IMR-90 (cell line): ENCODE data around the gene PCBP4.

Source experiments
- BHLHE40 ChIP-seq: fragments of 150-350 bp; IDR thresholded peaks from 2 replicates; pipeline ENCODE4 v1.6.1; 2016; ENCODE audit warnings: mild to moderate bottlenecking, low read depth, low read length
- CEBPB ChIP-seq: IDR thresholded peaks from 2 replicates; pipeline ENCODE4 v1.6.1; 2012; ENCODE audit warnings: low read depth, low read length, improper control_type of control experiment
- CTCF ChIP-seq: conservative IDR thresholded peaks from 2 replicates; pipeline ENCODE4 v1.5.1; 2012; ENCODE audit warnings: mild to moderate bottlenecking, low read depth, low read length, improper control_type of control experiment
- ELK1 ChIP-seq: fragments of 150-350 bp; IDR thresholded peaks from 2 replicates; pipeline ENCODE4 v1.6.1; 2016; ENCODE audit warnings: low read depth, mild to moderate bottlenecking, low read length, moderate library complexity, borderline replicate concordance
- FOS ChIP-seq: fragments of 150-350 bp; IDR thresholded peaks from 2 replicates; pipeline ENCODE4 v1.6.1; 2016; ENCODE audit warnings: low read depth, low read length
- MAFK ChIP-seq: IDR thresholded peaks from 2 replicates; pipeline ENCODE4 v1.6.1; 2012; ENCODE audit warnings: low read depth, low read length, improper control_type of control experiment
- POLR2A ChIP-seq: IDR thresholded peaks from 2 replicates; pipeline ENCODE4 v1.6.1; 2012; ENCODE audit warnings: mild to moderate bottlenecking, low read depth, low read length
- RAD21 ChIP-seq: IDR thresholded peaks from 2 replicates; pipeline ENCODE4 v1.6.1; 2012; ENCODE audit warnings: low read length, improper control_type of control experiment
- RCOR1 ChIP-seq: IDR thresholded peaks from 2 replicates; pipeline ENCODE4 v1.6.1; 2012; ENCODE audit warnings: mild to moderate bottlenecking, low read length, improper control_type of control experiment; ENCODE audit not compliant: insufficient replicate concordance
- RFX5 ChIP-seq: IDR thresholded peaks from 2 replicates; pipeline ENCODE4 v1.8.0; 2012; ENCODE audit warnings: low read depth, mild to moderate bottlenecking, low read length, moderate library complexity

GRCh38 chr3:51961011-51961410, 6.2 kb downstream of the PCBP4 start:
- no peak for TF ChIP-seq RAD21
- no peak for TF ChIP-seq CTCF
- TF ChIP-seq RCOR1, result no peak
- no peak for TF ChIP-seq MAFK
- TF ChIP-seq FOS, result no peak
- no peak for TF ChIP-seq ELK1
- TF ChIP-seq CEBPB, result no peak
- no peak for TF ChIP-seq POLR2A
- TF ChIP-seq BHLHE40, result no peak
- no peak for TF ChIP-seq RFX5
